ENCODE data around the gene IDI1. TPM values are rescaled to one million over a fixed set of nuclear protein-coding genes. Genes with fewer than 3 reads are reported as not detected.
"Not testable (repeated sequence)": the region's sequence is repeated elsewhere in the genome, so short reads cannot be mapped to it uniquely, and the experiment has no call there.

The IDI1 gene
- total and polyA plus RNA-seq, 2 donors (not counting 1 experiment from before 2014, with no cell fraction given): 59.8 to 167 TPM

DNA sequence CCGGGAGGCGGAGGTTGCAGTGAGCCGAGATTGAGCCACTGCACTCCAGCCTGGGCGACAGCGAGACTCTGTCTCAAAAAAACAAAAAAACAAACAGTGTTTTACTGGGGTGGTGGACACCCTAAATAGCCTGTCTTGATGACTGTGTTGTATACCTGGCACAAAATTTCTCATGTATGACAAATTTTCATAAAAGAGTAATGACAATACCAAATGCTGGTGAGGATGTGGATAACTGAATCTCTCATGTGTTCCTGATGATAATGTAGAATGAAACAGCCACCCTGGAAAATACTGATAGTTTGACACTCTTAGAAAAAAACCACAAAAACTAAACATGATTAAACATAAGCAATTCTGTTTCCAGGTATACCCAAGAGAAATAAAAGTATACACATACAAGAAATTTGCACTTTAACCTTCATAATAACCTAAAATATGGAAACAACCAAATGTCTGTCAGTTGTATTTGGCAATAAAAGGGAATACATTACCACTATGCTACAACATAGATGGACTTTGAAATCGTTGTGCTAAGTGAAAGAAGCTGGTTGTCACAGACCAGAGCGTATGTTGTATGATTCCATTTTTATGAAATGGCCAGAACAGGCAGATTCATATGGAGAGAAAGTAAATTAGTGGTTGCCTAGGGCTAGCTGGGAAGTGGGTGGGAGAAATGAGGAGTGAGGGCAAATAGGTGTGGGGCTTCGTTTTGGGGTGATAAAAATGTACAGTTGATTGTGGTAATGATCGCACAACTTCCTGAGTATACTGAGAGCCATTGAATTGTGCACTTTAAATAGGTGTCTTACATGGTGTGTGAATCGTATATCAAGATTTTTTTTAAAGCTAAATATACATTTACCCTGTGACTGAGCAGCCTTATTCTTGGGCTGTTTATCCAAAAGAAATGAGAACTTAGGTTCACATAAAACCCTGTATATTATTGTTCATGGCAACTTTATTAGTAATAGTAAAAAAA, 19.8 kb upstream of the IDI1 start:
- H3K27ac ChIP-seq (ENCODE audit: low read length in 2 of 2): no peak overlapping the region
- no peak overlapping the region for H2AFZ ChIP-seq (ENCODE audit: insufficient read depth, low read depth, low read length, poor library complexity, severe bottlenecking)
- CTCF ChIA-PET: no interaction called here
- TF ChIP-seq EZH2 (IDR thresholded peaks at IDR 0.05; ENCODE audit: borderline replicate concordance, insufficient read depth, low read depth, low read length, poor library complexity, severe bottlenecking): no peak
- TF ChIP-seq, protein P1, sequence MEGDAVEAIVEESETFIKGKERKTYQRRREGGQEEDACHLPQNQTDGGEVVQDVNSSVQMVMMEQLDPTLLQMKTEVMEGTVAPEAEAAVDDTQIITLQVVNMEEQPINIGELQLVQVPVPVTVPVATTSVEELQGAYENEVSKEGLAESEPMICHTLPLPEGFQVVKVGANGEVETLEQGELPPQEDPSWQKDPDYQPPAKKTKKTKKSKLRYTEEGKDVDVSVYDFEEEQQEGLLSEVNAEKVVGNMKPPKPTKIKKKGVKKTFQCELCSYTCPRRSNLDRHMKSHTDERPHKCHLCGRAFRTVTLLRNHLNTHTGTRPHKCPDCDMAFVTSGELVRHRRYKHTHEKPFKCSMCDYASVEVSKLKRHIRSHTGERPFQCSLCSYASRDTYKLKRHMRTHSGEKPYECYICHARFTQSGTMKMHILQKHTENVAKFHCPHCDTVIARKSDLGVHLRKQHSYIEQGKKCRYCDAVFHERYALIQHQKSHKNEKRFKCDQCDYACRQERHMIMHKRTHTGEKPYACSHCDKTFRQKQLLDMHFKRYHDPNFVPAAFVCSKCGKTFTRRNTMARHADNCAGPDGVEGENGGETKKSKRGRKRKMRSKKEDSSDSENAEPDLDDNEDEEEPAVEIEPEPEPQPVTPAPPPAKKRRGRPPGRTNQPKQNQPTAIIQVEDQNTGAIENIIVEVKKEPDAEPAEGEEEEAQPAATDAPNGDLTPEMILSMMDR (IDR thresholded peaks at IDR 0.05): no peak
- DNase-seq (no peak), ATAC-seq (ENCODE audit: low read depth) (no peak)
- no peak overlapping the region for H3K9ac ChIP-seq (ENCODE audit: low read length)
- H3K4me1 Mint-ChIP-seq: peaks cover 12% of the 10 kb centered on the region
- H3K4me3 ChIP-seq (ENCODE audit: control extremely low read depth in 1 of 5, extremely low read depth in 1 of 5, insufficient read depth in 1 of 5, low read depth in 2 of 5, low read length in 4 of 5): no peak overlapping the region
- peaks cover 33% of the 10 kb centered on the region for H3K79me2 ChIP-seq (ENCODE audit: control insufficient read depth, insufficient read depth, low read length)
- H3K4me2 ChIP-seq (replicated peaks; ENCODE audit: low read depth, low read length, poor library complexity, severe bottlenecking): no peak overlapping the region
- H4K20me1 ChIP-seq (ENCODE audit: control insufficient read depth, insufficient read depth, low read length, poor library complexity, severe bottlenecking): peaks cover 47% of the 10 kb centered on the region
- intact Hi-C loops (cut with micrococcal nuclease): no loop called here
- no peak overlapping the region for H3K4me3 Mint-ChIP-seq
- no peak overlapping the region for H3K27ac Mint-ChIP-seq
- POLR2A ChIA-PET: no interaction called here
- no peaks in the 10 kb centered on the region for H3K4me1 ChIP-seq (ENCODE audit: control insufficient read depth in 2 of 2, insufficient read depth in 2 of 2, low read length in 2 of 2)
- peaks cover 0 to 17% of the 10 kb centered on the region in 2 experiments for H3K36me3 ChIP-seq (replicated peaks in 1 of 2; ENCODE audit: control extremely low read depth in 1 of 2, control insufficient read depth in 1 of 2, extremely low read depth in 1 of 2, insufficient read depth in 2 of 2, low read length in 1 of 2)
- H3K27me3 Mint-ChIP-seq: no peaks in the 10 kb centered on the region
- H3K9me3 ChIP-seq (ENCODE audit: control extremely low read depth in 1 of 3, control insufficient read depth in 2 of 3, insufficient read depth in 1 of 3, low read length in 2 of 3): no peaks in the 10 kb centered on the region
- WGBS (ENCODE audit: insufficient coverage): 91% methylated on average over 5 of the region's 10 CpGs
- no peaks in the 10 kb centered on the region for H3K27me3 ChIP-seq (replicated peaks in 1 of 4; ENCODE audit: control extremely low read depth in 1 of 4, control insufficient read depth in 3 of 4, insufficient read depth in 4 of 4, low read length in 3 of 4)
- H3K9me3 Mint-ChIP-seq (ENCODE audit: insufficient read depth): no peaks in the 10 kb centered on the region

DNA sequence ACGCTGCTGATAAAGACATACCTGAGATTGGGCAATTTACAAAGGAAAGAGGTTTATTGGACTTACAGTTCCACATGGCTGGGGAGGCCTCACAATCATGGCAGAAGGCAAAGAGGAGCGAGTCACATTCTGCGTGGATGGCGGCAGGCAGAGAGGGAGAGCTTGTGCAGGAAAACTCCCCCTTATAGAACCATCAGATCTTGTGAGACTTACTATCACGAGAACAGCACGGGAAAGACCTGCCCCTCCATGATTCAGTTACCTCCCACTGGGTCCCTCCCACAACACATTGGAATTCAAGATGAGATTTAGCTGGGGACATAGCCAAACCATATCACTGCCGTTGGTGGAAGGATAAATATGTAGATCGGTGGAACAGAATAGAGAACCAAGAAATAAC, 17.8 kb upstream of the IDI1 start:
- H3K36me3 ChIP-seq (replicated peaks in 1 of 2; ENCODE audit: control extremely low read depth in 1 of 2, control insufficient read depth in 1 of 2, extremely low read depth in 1 of 2, insufficient read depth in 2 of 2, low read length in 1 of 2); H3K9ac ChIP-seq (ENCODE audit: low read length); H3K4me3 Mint-ChIP-seq; H3K9me3 Mint-ChIP-seq (ENCODE audit: insufficient read depth); DNase-seq; H3K27me3 ChIP-seq (replicated peaks in 1 of 4; ENCODE audit: control extremely low read depth in 1 of 4, control insufficient read depth in 3 of 4, insufficient read depth in 4 of 4, low read length in 3 of 4); H3K27ac Mint-ChIP-seq; H3K9me3 ChIP-seq (ENCODE audit: control extremely low read depth in 1 of 3, control insufficient read depth in 2 of 3, insufficient read depth in 1 of 3, low read length in 2 of 3); H2AFZ ChIP-seq (ENCODE audit: insufficient read depth, low read depth, low read length, poor library complexity, severe bottlenecking); H3K4me1 ChIP-seq (ENCODE audit: control insufficient read depth in 2 of 2, insufficient read depth in 2 of 2, low read length in 2 of 2); POLR2A ChIA-PET; H3K4me3 ChIP-seq (ENCODE audit: control extremely low read depth in 1 of 5, extremely low read depth in 1 of 5, insufficient read depth in 1 of 5, low read depth in 2 of 5, low read length in 4 of 5); H3K27ac ChIP-seq (ENCODE audit: low read length in 2 of 2); ATAC-seq (ENCODE audit: low read depth); H3K27me3 Mint-ChIP-seq; CTCF ChIA-PET; intact Hi-C loops (cut with micrococcal nuclease); H3K4me2 ChIP-seq (replicated peaks; ENCODE audit: low read depth, low read length, poor library complexity, severe bottlenecking): not testable (repeated sequence)
- peaks cover 49% of the 10 kb centered on the region for H3K79me2 ChIP-seq (ENCODE audit: control insufficient read depth, insufficient read depth, low read length)
- H4K20me1 ChIP-seq (ENCODE audit: control insufficient read depth, insufficient read depth, low read length, poor library complexity, severe bottlenecking): peaks cover 48% of the 10 kb centered on the region
- peaks cover 17% of the 10 kb centered on the region for H3K4me1 Mint-ChIP-seq
- WGBS (ENCODE audit: insufficient coverage): 100% methylated on average over 4 of the region's 8 CpGs
